COLO668 (cell line): ENCODE results near the gene MCC.

Experiments
- DNase-seq: peaks from one replicate; lab custom pipeline; 2025; ENCODE audit not compliant: unreplicated experiment; lab: John Stamatoyannopoulos, UW

The MCC gene

DNA sequence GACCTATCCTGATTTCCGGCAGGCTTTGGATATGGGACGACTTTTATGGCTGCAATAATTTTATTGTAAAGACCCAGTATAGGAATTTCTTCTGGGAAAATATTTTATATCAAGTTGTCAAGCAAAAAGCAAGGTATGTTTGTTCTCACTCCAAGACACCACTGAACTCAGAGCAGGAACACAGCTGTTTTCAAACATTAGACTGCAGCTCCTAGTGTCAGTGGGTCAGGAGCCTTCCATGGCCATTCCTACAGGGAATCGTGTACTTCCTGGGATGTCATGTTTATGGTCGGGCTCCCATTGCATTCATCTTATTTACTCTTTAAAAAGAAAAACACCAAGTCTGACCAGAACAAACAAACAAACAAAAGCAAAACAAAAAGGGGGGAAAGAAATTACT lies 278.8 kb downstream of the MCC start:
- no peak for DNase-seq

DNA sequence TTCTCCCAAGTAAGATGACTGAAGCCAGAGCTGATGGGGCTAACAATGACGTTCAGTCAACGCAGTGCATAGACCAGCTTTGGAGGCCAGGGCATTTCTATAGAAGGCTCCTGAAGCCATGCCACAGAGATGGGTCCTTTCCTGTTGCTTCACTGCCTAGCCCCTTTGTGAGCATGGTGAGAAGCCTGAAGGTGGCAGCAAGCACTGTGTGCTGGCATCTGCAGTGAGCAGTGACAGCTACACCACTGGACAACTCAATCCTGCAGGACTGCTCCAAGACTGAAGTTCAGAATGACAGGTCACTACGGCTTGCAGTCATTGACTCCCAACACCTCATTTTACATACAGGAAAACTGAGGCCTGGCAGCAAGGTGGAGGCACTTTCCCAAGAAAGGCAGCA lies 282.4 kb downstream of the MCC start:
- DNase-seq, result no peak

DNA sequence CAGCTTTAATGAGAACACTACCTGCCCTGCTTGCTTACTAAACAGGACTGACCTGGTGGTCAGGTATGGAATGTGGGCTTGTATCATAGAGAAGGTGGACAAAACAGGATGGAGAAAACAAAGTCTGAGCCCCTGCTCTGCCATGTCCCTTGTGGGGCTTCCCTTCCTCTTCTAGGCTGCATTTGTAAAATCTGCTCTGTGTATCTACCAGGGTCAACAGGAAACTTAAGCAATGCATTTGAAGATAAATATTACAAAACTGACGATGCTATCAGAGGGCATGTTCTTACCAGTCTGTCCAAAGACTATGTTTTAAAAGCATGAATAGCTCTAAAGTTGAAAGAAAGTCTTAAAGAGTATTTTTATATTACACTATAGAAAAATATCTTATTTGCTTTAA lies 282.9 kb downstream of the MCC start:
- DNase-seq, result no peak

DNA sequence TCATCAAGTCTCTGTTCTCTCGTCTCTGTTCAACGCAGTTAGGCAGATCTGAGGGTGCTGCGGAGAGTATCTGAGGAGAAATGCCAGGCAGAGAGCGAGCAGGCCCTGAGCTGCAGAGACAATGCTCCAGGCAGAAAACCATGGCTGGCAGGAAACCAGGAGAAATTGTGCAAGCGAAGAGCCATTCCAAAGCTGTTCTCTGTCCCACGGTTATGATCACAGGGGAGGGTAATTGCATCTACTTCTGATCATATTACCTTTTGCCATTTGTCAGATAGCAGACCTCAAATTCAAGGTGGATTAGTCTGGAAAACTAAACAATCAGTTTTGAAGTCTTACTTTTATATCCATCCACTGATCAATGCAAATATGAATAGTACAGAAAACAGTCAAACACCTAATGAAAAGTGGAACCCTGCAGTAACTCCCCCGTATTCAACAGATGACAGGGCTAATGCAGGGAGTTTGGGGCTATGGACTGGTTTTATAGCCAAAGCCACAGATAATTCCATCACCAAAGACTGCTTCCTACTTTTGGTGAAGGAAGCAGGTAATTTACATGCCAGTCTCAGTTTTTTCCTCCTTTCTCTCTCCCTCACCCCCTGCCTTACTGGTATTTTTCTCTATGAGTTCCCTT lies 283.6 kb downstream of the MCC start:
- DNase-seq, result no peak

DNA sequence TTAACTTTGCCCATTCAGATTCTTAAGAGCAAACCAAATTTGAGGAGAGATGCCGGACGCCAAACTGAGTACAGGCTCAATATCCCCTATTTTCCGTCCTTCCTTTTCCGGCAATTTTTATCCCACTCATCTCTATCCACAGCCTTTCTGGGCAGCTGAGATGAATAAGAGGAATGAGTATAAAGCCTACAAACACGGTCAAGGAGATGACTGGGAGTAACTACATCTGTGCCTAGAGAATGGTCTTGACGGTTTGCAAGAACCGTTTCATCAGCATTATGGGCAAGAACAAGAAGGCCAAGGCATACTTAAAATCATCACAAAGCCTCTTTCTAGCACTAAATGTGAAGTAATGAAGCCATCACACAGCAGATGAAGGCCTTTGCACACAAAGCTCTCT lies 284.3 kb downstream of the MCC start:
- no peak for DNase-seq

DNA sequence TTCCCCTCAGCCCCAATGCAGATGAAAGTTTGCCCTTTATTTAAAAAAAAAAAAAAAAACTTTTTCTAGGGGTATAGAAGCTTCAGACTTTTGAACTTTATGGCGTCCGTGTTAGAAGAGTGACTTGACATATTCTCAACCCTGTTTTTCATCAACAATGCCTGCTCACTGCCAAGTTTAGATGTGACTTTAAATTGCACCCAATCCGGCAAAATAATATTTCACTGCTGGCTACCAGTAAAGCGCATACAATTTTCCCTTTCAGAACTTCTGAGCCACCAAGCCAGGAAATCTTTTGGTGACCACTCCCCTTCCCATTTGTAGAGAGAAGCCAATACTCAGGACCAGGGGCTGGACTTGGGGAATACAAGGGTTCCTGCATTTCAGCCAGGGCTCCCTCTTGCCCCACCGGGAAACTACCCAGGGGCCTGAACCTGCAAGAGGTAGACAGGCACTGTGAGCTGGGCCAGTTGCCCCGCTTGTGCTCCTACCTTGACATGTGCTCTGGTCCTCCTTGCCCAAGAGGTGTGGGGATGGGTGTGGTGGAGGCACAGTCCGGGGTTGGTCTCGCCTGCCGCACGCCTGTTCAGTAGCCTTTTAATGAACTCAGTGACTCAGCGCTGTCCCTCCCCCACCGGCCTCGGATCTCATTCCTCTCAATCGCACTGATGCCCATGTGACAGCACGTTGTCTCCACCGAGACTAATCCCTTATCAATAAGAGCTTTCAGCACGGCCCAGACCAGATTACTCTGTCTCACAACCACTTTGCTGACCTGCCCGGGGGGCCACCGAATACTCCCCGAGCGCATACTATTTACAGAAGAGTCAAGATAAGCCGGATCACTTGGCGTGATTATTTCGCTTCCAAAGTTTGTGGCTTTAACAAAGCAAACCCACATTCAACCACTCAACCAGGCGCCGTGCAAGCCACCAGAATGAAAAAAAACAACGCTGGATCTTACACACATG lies 285.2 kb downstream of the MCC start:
- no peak for DNase-seq

DNA sequence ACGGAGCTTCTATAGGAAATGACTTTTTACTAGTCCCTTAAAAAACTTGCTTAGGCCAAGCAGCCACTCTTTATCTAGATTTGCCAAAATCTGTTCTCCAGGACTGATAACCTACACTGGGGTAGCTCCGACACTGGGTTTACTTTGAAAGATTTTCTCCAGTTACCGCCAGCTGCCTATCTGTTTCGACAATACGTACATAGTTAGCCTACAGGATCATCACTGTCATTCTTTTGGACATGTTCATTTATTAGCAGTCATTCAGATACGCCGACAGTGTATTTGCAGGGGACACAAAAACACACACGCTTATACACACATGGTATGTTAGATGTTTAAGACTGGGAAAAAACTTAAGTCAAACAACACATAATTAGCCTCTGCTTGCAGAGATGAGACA lies 286.0 kb downstream of the MCC start:
- DNase-seq, result no peak

DNA sequence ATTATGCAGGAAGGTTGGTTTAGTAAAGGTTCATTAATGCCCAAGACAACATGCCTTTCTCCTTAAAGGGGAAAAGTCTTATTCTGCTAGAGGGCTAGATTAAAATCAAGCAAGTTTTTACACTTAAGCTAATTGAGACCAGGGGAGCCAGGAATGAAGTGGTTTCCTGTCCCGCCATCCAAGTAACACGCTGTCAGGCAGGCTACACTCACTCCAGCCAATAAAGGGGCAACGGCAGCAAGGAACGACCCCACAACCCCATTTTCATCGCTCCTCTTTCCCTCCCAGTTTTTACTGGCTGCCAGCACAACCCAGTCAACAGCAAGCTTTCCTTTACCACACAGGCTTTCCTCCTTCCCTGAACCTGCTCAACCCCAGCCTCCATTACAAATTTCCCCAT lies 286.5 kb downstream of the MCC start:
- DNase-seq, result no peak

DNA sequence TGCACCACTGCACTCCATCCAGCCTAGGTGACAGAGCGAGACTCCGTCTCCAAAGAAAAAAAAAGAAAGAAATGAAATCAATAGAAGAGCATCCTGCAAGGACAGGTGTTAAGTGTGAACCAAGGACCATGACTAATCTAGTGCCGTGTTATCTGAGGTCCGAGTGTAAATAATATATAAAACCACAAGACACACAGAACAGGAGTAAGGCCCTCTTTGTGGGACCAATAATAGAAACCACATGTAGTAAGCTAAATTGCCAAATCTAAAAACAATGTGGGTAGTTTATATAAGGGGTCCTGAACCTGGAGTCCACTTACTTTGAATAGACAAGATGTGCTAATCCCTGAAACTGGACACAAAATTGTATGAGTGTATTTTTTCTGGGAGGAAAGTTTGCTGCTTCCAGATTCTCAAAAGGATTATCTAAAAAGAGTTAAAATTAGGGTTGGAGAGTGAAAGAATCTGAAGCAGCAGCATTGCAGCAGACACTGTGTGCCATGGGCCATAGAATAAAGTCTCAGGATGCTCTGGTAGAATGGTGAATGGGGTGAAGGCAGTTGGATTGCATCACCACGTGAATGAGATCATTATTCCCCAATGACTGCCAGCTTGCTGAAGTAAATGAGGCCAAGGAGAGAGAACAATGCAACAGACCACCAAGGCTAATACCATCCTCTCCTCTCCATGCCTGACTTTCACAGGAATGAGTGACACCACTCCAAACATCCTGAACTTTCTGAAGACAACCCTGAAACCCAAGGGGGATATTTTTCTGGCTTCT lies 288.9 kb downstream of the MCC start:
- no peak for DNase-seq

DNA sequence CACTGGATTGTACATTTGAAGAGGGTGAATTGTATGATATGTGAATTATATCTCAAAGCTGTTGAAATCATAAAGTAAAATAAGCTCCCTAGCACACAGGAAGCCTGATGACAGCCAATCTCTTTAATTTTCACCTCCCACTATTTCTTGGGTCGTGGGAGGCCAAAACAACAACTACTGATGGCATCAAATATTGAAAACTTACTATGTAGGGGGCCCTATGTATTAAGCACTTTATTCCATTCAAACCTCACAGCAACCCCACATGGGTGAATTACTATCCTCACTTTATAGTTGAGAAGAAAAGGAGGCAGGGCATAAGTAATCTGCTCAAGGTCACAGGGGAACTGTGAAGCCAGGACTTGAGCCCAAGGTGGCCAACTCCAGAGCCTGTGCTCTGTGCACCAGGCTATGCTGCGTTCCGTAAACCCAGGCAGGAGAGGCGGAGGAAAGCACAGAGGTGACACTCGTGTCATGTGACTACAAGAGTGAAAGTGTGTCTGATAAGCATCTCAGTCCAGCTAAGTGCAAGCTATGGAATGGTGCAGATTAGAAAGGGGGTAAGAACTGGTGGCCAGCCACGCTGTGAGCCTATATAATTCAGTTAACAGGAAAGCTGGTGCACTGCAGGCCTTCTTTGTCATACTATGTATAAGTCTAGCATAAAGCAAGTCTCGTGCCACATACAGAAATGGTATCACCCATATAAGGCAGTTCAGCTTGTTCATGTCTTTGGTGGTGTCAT lies 290.6 kb downstream of the MCC start:
- DNase-seq, result no peak

DNA sequence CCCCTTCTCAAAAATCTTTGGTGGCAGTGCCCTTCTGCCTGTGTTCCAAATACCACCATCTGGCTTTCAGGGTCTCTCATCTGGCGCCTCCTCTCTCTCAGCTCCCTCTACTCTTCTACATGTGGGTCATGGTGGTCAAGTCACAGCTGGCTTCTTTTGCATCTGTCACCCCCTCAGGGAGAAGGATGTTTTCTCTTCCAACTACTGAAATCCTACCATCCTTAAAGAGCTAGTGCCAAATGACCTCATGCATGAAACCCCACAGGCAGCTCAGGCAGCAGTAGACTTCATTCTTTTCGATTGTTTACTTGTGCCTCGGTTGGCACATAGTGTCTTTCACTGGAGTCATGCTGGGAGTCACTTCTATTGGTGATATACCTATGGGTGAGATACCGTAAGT lies 292.5 kb downstream of the MCC start:
- no peak for DNase-seq

DNA sequence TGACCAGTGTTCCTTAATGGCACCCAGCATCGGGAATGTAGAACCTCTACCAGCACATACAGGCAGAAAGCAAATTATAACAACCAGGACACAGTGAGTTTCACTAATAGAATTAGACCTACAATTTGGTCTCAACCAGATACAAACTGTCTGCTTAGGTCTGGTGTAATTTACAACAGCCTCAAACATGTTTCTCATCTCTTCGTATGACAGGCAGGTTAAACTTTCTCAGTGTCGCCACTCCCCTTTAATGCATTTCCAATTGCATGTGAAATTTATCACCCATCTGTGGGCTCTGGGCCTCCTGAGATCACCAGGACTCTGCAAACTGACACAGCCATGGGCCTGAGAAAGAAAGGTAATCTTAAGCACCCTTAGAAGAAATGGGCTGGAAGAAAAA lies 293.0 kb downstream of the MCC start:
- DNase-seq, result no peak

DNA sequence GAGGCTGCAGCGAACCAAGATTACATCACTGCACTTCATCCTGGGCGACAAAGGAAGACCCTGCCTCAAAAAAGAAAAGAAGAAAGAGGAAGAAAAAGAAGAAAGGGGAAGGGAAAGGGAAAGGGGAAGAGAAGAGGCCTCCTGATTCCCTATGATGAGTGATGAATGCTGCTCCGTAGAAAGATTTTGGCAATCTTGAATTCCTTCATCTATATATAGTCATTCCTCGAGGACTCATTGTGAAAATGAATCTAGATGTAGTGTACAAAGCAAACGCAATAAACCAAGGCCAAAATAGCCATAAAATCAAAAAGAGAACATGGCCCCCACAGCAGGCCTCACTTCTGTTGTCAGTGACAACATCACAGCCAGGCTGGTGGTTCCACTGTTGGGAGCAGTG lies 293.7 kb downstream of the MCC start:
- no peak for DNase-seq

DNA sequence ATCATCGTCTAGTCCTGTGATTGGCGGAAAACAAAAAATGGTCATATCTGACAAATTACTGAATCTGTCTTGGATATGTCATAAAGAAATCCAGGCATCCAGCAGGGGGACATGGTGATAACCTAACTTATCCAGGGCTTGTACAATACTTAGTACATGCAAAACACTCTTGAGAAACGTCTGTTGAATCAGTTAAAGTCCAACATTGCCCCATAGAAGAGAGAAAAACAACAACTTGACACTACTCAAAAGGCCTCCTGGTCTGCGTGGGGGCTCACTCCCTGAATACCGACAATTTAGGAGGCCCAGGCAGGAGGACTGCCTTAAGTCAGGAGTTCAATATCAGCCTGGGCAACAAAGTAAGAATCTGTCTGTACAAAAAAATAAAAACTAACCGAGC lies 294.1 kb downstream of the MCC start:
- no peak for DNase-seq

DNA sequence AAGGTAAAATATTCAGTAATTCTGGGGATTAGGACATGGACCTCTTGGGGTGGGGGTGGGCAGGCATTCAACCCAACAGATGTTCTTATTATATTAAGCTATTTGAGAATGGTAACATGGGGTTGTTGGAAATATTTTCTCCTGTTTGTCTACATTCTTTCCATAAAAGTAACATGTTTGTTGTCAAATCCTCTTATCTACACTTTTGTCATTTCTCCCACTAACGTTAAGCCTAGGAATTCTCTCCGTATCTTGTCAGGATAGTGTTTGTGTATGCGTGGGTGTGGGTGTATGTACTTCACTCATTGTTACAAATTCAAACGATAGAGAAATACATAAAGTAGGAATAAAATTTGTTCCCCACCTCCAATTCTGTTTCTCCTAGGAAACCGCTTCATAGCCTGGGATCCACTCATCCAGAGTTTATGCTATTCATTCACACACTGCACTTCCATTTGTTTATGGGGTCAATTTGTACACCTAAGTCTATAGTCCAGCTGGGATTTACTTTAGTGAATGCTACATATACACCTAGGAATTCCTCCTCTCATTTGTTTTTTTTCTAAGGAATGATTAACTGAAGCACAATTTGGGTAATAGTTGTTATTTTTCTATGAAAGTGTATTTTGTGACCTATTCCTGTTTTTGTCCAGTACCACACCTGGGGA lies 294.8 kb downstream of the MCC start:
- DNase-seq, result no peak

DNA sequence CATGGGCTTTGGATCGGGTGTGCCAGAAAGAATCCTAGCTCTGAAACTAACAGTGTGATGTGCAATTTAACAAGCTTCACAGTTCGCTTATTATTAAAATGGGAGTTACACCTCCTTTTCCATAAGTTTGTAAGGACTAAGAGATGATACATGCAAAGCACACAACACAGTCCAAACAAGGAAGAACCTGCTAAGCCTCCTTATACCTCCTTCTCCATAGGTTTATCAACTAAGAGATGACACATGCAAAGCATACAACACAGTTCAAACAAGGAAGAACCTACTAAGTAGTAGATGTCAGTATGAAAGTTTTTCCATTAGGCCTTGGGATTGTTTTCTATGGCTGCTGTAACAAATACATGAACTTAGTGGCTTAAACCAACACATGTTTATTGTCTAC lies 295.7 kb downstream of the MCC start:
- no peak for DNase-seq

DNA sequence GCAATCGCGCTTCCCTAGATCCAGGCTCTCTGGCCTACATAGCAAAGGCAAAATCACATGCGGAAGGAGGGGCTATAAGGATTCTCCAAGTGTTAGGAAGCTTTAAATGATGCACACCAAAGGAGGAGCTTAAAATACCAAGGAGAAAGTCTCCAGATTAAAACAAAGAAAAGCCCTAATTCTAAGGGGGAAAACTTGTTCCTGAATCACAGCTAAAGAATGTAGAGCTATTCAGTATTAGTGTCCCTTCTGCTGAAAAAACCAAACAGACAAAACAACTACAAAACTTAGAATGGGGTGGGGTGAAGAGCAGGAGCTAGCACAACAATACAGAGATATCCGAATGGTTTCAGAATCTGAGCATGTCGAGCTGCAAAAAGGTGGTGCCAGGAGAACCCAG lies 297.9 kb downstream of the MCC start:
- DNase-seq, result no peak

DNA sequence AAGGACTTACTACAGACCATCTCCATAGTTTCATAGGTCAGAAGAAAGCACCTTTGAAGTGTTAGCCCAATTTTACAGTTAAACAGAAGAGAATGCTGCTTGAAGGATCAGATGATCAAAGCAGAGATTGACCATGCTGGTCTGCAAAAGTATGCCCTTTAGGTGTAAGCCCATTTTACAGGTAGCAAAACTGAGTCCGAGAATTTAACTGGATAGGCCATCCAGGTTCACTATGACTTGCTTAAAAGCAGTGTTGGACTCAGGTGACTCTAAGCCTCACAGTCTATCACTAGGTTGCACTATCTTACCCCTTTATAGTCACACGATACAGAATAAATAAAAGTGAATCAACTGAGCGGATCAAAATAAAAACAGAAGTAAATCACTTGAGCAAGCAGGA lies 299.0 kb downstream of the MCC start:
- DNase-seq, result no peak

DNA sequence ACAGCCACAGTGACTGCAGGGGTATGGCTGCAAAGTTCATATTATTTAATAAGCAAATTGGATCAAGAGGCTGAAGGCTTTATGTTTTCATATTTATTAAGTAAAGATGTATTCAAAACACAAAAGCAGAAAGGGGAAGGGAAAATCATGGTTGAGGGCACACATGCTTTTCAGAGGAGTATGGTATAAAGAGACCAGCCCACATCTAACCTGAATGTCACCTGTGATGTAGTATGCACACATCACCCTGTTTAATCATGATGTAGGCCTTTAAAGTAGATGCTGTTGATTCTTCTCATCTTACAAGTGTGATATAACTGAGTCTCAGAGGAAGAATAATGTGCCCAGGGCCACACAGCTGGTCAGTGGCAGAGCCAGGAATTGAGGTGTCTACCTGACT lies 299.8 kb downstream of the MCC start:
- DNase-seq, result no peak

DNA sequence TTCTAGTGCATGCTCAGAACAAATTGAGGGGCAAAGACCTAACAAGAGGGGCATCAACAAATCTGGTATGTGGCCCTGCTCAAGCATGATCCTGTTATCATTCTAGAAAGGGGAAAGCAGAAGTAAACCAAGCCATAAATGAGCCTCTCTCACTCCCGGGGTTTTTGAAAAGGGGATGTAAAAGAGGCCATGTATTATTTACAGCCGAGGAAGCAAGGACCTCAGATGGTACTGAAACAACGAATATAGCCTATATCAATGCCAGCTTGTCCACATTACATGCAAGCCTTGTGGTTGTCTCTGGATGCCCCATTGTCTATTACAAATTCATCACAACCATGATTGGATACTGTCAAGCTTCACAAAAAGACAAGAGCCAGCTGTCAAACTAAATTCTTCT lies 300.3 kb downstream of the MCC start:
- no peak for DNase-seq

DNA sequence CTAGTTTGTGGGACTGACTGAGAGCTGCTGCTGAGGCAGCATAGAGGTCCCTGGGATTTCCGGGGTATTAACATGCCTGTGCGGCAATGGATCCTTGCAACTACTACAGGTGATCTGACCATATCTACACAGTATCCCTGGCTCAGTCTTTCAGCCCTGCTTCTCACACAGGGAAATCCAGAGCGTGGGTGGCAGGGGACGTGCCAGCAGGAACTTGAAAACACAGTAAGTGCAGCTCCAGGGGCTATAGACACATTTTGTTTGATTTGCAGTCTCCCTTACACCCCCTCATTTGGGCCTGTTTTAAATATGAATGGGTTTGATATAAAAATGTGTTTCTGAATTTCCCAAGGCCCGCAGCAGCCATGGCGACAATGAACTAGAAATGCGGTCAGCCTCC lies 302.2 kb downstream of the MCC start:
- DNase-seq, result no peak
